Progenitor cell of endocrine pancreas (in vitro differentiated cells): ENCODE results near the gene PYGB. TPM values are rescaled to one million over a fixed set of nuclear protein-coding genes. Genes with fewer than 3 reads are reported as not detected.

Experiments
- DNase-seq: peaks from one replicate; pipeline ENCODE4 v3.0.0; 2021; ENCODE audit warnings: low spot score; ENCODE audit not compliant: unreplicated experiment
- H3K27ac Mint-ChIP-seq: 2 replicates; pipeline ENCODE4 v1.8.0; 2021; ENCODE audit warnings: mild to moderate bottlenecking, moderate library complexity, mixed read lengths
- H3K27me3 Mint-ChIP-seq: 2 replicates; pipeline ENCODE4 v1.8.0; 2021; ENCODE audit warnings: mixed read lengths
- H3K36me3 Mint-ChIP-seq: 2 replicates; pipeline ENCODE4 v1.8.0; 2022; ENCODE audit warnings: mixed read lengths; ENCODE audit not compliant: insufficient read depth
- H3K4me1 Mint-ChIP-seq: 2 replicates; pipeline ENCODE4 v1.8.0; 2021; ENCODE audit warnings: low read depth, mixed read lengths
- H3K4me3 Mint-ChIP-seq: 2 replicates; pipeline ENCODE4 v1.8.0; 2021; ENCODE audit warnings: low read depth, mild to moderate bottlenecking, moderate library complexity, mixed read lengths
- H3K9me3 Mint-ChIP-seq: 2 replicates; pipeline ENCODE4 v1.8.0; 2021; ENCODE audit warnings: low read depth, mixed read lengths
- CTCF ChIP-seq: fragments of 200-600 bp; sonication (generic); IDR thresholded peaks from one replicate; pipeline ENCODE4 v1.5.0; 2021; ENCODE audit warnings: antibody characterized with exemption, mild to moderate bottlenecking; ENCODE audit not compliant: unreplicated experiment
- total RNA-seq: library from RNA; stranded (reverse); gene quantifications from 2 replicates; pipeline ENCODE4 v1.2.1, GENCODE V29; 2021

The PYGB gene
- total RNA-seq, 1 donor from 2014 or later = 54.4 TPM

GRCh38 chr20:25249198-25249931 is 1.5 kb downstream of the PYGB start:
- no peak for DNase-seq
- H3K4me1 Mint-ChIP-seq = peaks cover 36% of the 10 kb centered on the region

GRCh38 chr20:25250508-25250907 is 2.6 kb downstream of the PYGB start:
- Mint-ChIP-seq H3K36me3 (no peaks in the 10 kb centered on the region), H3K27ac (no peak overlapping the region), H3K27me3 (no peaks in the 10 kb centered on the region), H3K4me3 (no peak overlapping the region), H3K4me1 (peaks cover 31% of the 10 kb centered on the region), H3K9me3 (no peaks in the 10 kb centered on the region)
- no peak for TF ChIP-seq CTCF
- no peak for DNase-seq

More at GRCh38 chr20:25249198-25249931, 1.5 kb downstream of the PYGB start:
- TF ChIP-seq CTCF = no peak
- H3K27me3 Mint-ChIP-seq = no peaks in the 10 kb centered on the region
- peak overlapping the region; percentile 94 for H3K4me3 Mint-ChIP-seq
- no peaks in the 10 kb centered on the region for H3K36me3 Mint-ChIP-seq
- H3K9me3 Mint-ChIP-seq = no peaks in the 10 kb centered on the region
- peak overlapping the region; percentile 88 for H3K27ac Mint-ChIP-seq

GRCh38 chr20:25251019-25251418 is 3.1 kb downstream of the PYGB start:
- Mint-ChIP-seq H3K36me3 (no peaks in the 10 kb centered on the region), H3K4me1 (peaks cover 29% of the 10 kb centered on the region), H3K27me3 (no peaks in the 10 kb centered on the region), H3K4me3 (no peak overlapping the region), H3K9me3 (no peaks in the 10 kb centered on the region), H3K27ac (no peak overlapping the region)
- DNase-seq = no peak
- no peak for TF ChIP-seq CTCF

- Mint-ChIP-seq H3K9me3 (no peaks in the 10 kb centered on the region), H3K27ac (no peak overlapping the region), H3K27me3 (no peaks in the 10 kb centered on the region), H3K36me3 (no peaks in the 10 kb centered on the region), H3K4me1 (peaks cover 23% of the 10 kb centered on the region), H3K4me3 (no peak overlapping the region)
- DNase-seq = no peak
- no peak for TF ChIP-seq CTCF
These were observed 3.7 kb downstream of the PYGB start for GRCh38 chr20:25251558-25251957.

- Mint-ChIP-seq H3K4me3 (no peak overlapping the region), H3K4me1 (peaks cover 17% of the 10 kb centered on the region), H3K36me3 (no peaks in the 10 kb centered on the region), H3K27ac (no peak overlapping the region), H3K27me3 (no peaks in the 10 kb centered on the region), H3K9me3 (no peaks in the 10 kb centered on the region)
- DNase-seq = no peak
- no peak for TF ChIP-seq CTCF
These were observed 4.4 kb downstream of the PYGB start for GRCh38 chr20:25252230-25252651.
